ENCODE measurements around the gene CYTH1.
"Not testable (repeated sequence)": the region's sequence is repeated elsewhere in the genome, so short reads cannot be mapped to it uniquely, and the experiment has no call there.

Gene CYTH1

DNA sequence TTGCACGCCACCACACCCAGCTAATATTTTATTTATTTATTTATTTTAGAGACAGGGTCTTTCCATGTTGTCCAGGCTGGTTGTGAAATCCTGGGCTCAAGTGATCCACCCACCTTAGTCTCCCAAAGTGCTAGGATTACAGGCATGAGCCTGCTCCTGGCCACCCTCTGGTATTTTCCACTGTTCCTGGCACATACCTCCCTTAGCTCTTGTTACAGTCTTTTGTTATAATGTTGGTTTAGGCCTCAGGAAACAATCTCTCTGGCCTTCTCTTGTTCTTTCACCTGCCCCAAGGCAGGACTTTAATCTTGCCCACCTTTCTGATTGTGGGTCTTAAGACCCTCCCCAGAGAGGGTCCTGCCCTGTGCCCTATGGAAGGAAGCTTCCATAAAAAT lies 3.6 kb upstream of the CYTH1 start:
- DNase-seq = no peak

DNA sequence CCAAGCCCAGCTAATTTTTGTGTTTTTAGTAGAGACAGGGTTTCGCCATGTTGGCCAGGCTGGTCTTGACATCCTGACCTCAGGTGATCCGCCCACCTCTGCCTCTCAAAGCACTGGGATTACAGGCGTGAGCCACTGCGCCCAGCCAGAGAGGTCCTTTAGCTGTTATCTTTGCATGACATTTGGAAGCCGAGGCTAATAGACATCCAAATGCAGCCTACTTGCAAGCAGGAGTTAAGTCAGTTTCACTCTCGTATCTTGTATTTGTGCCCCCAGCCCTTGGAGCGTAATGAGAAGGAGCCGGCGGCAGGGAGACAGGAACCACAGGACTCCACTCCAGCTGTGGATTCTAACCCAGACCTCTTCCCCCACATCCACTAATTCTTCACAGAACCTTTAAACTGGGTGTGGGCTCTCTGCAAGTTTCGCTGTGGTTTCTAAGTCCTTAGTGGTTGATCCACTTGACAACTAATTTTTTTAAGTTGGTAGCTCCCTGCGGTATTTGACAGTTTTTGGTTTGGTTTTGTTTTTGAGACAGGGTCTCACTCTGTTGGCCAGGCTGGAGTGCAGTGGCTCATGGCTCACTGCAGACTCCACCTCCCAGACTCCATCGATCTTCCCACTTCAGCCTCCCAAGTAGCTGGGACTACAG lies 3.1 kb upstream of the CYTH1 start:
- DNase-seq = peak in 1 of 6 experiments; percentile 16

DNA sequence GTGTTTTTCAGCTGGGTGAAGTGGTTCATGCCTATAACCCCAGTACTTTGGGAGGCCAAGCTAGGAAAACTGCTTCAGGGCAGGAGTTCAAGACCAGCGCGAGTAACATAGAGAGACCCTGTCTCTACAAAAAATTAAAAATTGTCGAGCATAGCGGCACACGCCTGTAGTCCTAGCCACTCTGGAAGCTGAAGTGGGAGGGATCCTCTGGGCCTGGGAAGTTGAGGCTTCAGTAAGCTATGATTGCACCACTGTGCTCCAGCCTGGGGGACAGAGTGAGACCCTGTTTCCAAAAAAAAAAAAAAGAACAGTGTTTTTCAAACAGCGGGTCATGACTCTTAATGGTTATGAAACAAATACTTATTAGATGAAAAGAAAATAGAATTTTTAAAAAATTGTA lies 2.3 kb upstream of the CYTH1 start:
- DNase-seq = no peak

DNA sequence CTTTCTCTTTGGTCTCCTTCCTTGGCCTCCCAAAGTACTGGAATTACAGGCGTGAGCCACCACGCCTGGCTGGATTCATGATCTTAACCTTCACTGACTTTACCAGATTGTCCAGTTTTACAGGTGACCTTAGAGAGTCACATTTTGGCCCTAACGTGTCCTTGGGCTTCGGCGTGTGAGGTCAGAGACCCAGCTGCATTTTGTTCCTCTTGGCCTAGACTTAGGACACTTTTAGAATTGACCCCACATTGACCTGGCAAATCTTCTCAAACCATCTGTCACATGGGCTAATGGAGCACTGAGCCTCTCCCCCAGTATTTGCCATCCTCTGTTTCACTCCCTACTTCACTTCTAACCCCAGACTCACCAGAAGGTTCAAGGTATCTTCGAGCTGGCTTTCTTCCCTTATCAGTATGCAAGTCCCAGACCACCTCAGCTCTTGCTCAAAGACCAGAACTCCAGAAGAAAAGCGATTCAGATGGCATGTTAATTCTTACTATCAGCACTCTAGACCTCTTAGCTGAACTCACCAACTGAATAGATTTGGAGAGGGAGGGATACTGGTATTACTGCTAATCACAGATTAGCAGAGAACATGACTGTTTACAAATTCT lies 1.7 kb upstream of the CYTH1 start:
- DNase-seq = no peak

DNA sequence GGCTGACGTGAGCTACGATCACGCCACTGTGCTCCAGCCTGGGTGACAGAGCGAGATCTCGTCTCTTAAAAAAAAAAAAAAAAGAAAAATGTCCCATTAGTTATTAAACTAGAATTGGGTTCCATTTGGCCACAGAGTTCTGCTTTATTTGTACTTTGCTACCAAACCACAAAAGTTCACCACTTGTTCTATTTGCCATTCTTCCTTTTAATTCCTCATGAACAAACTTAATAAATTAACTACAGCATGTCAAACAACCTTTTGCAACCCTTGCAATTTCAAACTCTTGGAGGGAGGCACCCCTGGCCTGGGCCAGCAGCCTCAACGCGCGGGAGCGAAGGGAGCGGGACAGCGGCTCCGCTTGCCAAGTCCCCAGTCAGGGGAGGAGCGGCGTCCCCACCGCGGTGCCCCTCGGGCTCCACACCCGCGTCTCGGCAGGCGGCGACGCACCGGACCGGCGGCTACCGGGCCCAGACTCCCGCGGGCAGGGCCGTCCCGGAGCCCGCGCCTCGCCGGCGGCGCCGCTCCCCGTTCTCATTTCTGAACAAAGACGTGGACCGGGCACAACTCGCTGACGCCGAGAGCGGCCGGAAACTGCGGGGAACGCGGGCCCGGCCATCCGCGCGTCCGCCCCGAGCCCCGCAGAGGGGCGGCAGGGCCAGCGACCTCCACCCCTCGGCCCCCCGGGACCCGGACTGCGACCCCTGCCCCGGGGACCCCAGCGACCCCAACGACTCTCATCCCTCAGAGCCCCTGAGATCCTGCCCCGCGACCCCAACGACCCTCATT lies 775 bp downstream of the CYTH1 start:
- DNase-seq = peak in 5 of 6 experiments; percentile 37 to 73 (median 39)

DNA sequence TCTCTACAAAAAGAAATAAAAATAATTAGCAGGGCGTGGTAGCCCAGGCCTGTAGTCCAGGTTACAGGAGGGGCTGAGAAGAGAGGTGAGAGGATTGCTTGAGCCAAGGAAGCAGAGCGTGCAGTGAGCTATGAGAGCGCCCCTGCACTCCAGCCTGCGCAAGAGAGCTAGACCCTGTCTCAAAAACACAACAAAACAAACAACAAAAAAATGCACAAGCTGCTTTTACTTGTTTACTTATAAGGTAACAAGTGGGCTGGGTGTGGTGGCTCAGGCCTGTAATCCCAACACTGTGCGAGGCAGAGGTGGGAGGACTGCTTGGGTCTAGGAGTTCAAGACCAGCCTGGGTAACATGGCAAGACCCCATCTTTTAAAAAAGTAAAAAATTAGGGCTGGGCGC lies 1.7 kb downstream of the CYTH1 start:
- peak in 2 of 6 experiments; percentile 55 to 69 for DNase-seq

DNA sequence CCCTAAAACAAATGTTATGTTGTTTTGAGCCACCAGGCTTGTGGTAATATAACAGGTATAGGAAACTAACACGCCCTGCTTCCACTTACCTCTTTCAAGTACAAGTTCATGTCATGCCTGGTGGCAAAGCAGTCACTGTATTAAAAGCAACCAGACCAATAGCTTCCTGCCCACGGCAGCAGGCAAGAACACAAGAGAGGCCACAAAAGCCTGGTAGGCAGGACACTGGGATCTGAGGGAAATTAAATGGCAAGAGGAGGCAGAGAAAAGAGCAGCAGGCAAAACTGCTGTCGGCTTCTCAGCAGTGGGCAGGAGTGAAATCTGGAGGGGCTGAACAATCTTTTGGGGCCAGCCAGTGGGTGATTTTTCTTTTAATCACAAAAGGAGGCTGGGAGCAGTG lies 2.2 kb downstream of the CYTH1 start:
- peak; percentile 48 to 81 (median 66) for DNase-seq

DNA sequence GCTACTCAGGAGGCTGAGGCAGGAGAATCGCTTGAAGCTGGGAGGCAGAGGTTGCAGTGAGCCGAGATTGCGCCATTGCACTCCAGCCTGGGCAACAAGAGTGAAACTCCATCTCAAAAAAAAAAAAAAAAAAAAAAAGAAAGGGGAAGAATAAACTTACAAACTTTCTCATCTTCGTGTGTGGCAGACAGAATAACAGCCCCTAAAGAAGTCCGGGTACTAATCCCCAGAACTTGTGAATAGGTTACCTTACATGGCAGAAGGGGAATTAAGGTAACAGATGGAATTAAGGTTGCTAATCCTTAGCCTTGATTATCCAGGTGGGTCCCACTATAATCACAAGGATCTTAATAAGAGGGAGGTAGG lies 2.8 kb downstream of the CYTH1 start:
- not testable (repeated sequence) for DNase-seq

DNA sequence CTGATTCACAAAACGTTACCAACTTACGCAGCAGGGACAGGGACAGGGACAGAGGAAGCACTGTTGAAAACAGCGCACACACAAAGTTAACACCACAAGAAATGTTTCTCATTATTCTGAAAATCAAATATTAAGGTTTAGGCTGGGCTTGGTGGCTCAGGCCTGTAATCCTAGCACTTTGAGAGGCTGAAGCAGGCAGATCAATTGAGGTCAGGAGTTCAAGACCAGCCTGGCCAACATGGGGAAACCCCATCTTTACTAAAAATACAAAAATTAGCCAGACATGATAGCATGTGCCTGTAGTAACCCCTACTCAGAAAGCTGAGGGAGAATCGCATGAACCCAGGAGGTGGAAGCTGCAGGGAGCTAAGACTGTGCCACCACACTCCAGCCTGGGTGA lies 4.2 kb downstream of the CYTH1 start:
- DNase-seq = peak in 2 of 6 experiments; percentile 21 to 40

DNA sequence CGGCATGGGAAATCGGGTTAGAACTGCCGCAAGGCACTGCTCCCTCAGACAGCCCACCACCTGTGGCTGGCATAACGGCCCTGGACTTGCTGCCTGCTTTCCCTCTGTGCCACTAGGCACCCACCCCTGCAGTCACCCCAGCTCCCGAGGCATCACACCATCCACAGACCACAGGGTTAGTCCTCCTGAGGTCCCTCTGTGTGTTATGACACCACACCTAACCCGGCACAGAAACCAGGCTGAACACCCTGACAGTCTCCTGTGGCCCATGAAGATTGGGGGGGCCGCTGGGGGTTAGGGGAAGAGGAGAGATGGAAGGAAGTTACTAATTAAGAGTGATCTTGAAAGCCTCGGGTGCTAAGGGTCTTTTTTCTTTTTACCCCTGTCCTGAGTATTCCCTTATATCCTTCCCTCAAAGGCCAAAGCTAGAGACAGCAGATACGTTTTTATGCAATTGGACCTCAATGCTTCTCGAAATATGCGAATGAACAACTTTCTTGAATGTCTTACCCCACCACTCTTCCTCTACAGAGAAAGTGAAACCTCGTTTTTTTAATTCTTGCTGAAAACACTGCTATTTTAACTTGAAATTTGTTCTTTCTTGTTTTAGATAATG lies 7.0 kb downstream of the CYTH1 start:
- DNase-seq = peak in 5 of 6 experiments; percentile 27 to 62 (median 48)

DNA sequence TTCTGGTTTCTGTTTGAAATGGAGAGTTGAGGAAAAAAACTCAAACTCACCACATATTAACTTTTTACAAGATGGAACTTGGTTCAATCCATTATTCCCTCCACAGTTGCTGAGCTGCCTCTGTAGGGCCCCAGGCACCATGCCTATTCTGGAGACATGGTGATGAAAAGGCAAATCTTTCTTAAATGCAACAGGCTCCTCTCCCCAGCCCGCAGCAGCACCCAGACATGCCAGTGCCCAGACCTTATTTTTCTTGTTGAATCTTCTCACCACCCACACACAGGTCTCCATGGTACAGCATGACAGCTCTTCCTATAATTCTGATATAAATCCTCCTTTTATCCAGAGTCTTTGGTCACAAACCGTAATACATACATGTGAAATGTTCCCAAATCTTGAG lies 7.6 kb downstream of the CYTH1 start:
- DNase-seq = peak in 1 of 6 experiments; percentile 34

DNA sequence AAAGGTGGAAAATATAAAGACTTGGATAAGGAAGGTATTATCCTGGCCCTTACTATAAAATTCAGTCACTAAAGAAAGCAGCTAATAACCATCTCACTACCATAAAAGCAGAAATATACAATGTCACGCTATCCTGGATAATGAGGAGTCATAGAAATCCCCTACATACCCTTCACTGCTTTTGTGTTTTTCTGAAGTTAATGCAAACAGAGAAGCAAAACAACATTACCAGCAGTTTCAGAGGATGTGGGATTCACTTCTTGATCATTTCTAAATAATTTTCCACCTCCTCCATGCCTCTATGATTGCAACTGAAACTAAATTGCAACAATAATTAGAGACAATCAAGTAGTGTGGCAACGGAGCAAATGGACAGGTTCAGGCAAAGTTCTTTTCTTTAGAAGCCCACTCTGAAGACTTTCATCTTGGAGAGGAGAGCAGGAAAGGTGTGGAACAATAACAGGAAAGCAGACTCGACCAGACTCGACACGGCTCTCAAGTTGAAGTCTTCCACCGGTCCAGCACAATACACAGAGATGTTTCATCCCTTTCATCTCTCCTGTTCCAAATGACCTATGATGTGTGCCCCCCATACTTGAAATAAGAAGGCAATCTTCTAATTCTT lies 10.2 kb downstream of the CYTH1 start:
- peak in 3 of 6 experiments; percentile 19 to 47 (median 45) for DNase-seq

DNA sequence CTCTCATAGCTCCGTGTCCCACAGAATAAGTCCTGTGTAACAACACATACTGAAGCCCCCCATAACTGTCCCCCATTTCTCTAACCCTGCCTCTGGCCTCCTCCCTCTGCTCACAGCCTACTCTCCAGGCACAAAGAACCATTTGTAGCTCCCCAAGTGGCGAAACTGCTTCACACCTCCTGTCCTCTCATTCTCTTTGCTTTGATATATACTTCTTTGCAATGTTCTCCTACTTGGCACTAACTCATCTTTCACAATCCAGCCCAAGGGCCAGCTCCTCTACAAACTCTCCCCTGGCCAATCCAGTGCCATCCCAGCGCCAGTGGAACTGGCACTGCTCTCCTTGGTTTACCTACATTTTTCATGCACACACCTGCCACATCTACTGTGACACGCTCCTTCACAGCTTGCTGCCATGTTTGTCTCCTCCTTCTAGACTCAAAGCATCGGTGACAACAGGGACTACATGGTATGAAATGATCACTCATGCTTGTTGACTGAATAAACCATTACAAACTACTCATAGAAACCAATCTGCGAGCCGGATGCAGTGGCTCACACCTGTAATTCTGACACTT lies 12.8 kb downstream of the CYTH1 start:
- peak in 1 of 6 experiments; percentile 20 for DNase-seq

DNA sequence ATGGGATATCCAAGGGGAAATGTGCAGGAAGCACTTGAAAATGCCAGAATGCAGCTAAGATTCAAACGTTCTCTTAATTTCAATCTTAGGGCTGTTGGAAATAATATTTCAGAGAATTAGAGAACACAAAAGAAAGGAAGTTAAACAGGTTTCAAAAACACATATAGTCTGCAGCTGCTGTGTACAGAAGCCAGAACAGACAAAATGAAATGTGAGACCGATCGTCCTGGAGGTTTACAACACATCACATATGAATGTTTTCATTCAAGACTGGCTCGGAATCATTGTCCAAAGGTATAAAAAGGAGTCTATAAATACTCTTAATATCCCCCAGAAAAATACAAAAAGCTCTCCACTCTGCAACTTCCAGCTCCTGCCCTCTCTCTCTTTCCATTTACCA lies 14.3 kb downstream of the CYTH1 start:
- no peak for DNase-seq

DNA sequence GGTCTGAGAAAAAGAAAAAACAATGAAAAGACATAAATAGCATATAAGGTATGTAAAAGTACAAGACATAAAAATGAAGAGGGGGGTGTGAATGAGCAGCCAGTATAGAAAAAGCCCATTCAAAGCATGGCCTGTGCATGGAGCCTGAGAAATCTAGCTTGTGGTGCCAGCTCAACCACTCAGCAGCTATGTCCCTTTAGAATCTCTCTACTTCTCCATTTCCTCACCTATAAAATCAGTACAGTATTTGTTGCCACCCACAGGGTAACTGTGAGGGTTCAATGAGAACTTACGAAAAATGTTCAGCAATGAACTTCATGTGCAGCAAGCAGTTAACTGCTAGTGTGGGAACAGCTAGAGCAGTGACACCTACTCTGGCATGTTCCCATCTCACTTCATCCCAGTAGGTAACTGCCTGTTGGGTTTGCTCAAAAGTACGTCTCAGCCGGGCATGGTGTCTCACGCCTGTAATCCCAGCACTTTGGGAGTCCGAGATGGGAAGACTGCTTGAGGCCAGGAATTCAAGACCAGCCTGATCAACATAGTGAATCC lies 15.3 kb downstream of the CYTH1 start:
- no peak for DNase-seq

DNA sequence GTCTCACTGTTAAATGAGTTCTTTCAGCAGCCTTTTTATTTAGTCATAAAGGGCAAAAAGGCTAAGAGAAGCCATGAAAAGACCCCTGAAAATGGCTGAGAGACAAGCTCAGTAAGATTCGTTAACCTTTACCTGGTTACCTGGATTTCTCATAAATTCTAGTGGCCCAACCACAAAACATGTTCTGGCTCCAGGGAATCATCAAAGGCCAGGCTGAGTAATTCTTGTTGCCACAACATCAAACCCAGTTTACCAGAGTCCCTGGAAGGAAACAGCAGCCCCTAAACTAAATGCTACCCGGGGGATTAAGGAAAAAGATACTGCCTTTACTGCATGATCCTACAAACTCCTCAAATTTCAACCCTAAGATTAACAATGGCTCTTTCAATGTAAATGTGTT lies 15.8 kb downstream of the CYTH1 start:
- DNase-seq = no peak

DNA sequence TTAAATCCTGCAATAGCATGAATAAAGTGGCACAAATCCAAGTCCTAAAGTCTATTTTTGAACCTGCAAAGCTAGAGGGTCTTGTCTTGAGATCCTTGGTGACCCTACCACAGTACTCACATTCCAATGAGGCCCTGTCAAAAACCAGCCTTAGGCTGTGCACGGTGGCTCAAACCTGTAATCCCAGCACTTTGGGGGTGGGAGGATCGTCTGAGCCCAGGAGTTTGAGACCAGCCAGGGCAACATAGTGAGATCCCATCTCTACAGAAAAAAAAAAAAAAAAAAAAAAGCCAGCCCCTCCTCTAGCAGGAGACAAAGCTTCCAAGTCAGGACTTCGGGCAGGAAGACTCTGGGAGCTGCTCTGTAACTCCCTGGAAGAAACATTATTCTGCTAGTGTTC lies 16.3 kb downstream of the CYTH1 start:
- DNase-seq = no peak

DNA sequence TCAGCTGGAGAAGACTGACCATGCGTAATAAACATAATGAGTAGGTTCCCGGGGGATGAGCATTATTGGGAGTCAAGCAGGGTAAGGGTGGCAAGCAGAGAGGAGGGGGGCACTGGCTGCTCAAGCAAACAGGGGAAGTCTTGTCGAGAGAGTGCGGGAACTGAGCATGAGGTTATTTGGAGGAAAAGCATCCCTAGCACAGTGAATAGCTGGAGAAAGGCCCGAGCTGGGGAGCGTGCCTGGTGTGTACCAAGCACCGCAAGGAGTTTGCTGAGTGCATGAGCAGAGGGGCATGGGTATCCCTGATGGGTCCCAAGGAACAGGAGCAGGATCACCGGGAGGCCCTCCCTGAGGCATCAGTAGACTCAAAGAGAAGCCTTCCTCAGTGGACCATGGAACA lies 17.2 kb downstream of the CYTH1 start:
- DNase-seq = no peak

DNA sequence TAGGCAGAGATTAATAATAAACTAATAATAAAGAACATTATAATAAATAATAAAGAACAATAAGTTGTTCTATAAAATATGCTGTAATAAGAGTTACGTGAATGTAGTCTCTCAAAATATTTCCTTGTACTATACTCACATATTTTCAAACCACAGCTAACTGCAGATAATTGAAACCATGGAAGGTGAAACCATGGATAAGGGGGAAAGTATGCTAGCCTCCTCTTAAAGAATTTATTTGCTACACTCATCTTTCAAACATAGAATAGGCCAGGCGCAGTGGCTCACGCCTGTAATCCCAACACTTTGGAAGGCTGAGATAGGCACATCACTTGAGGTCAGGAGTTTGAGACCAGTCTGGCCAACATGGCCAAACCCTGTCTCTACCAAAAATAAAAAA lies 18.5 kb downstream of the CYTH1 start:
- DNase-seq = no peak

DNA sequence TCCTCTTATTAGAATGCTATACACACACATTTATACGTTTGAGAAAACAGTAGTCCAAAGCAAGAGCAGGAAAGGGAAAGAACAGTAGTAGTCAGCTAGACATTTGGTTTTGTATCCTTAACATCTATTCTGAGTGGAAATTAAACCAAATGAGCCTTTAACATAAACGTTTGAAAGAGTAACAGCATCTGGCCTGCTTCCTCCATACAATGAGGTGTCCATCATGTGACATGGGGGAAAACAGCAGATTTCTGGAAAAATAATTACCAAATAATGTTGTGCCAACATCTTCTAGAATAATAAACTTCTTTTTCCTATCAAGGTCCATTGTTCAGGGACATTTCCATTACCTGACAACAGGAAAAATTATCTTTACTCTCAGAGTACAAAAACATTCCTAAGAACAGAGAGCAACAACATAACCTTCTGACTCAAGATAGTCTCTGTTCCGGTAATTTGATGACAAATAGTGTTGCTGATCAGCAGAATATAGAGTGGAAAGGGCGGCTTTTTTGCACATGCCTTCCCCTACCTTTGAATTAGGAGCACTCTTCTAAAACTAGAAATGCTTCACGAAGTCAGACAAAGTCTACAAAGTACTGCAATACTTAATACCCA lies 20.2 kb downstream of the CYTH1 start:
- no peak for DNase-seq

DNA sequence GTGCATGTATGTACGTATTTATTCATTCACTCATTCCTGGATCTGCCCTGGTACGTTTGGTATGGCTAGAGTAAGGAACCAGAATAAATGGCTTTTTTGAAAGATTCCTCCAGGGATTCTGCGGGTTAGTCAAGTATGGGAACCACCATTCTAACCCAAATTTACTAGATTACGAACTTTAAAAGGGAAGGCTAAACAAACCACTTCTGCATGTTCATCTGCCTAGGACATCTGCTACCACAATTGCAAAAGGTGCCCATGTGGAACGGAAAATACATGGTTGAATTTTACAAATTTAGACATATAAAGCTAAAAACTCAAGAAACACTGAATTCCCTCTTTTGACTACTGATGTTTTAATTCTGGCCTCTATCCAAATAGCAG lies 22.1 kb downstream of the CYTH1 start:
- no peak for DNase-seq
